ENCODE results near the gene HOXA2.

HOXA2 gene

DNA sequence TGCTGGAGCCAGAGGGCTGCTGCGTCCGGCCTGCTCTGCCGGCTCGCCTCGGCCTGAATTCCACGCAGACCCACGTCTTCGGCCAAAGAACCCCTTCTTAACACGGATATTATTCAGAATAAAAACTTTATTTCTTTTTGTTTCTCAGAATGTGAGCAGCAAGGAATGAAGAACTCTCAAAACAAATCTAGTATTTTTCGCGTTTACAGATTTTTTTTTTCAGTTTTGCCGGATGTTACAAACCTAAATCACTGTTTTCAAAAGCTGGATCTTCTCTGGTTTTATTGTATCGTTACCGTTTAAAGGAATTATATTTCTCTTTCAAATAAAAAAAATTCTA, 4.4 kb upstream of the HOXA2 start:
- no peaks in the 10 kb centered on the region for H3K9me2 ChIP-seq (replicated peaks; ENCODE audit: insufficient read depth, low read length)
- H3K9ac ChIP-seq (ENCODE audit: low read length) = no peak overlapping the region
- no peaks in the 10 kb centered on the region for H3K27me3 ChIP-seq (ENCODE audit: low read length)
- H3K36me3 ChIP-seq (ENCODE audit: low read length) = no peaks in the 10 kb centered on the region
- no peaks in the 10 kb centered on the region for H3K9me3 ChIP-seq (ENCODE audit: insufficient read depth, low read length)
- H3K79me2 ChIP-seq (ENCODE audit: insufficient read depth, low read length) = no peaks in the 10 kb centered on the region
- no peak overlapping the region for H3K4me3 ChIP-seq (ENCODE audit: insufficient read depth, low read length, poor library complexity, severe bottlenecking)
- no peak overlapping the region for H2AFZ ChIP-seq (ENCODE audit: low read depth, low read length, severe bottlenecking)
- TF ChIP-seq, protein P1, sequence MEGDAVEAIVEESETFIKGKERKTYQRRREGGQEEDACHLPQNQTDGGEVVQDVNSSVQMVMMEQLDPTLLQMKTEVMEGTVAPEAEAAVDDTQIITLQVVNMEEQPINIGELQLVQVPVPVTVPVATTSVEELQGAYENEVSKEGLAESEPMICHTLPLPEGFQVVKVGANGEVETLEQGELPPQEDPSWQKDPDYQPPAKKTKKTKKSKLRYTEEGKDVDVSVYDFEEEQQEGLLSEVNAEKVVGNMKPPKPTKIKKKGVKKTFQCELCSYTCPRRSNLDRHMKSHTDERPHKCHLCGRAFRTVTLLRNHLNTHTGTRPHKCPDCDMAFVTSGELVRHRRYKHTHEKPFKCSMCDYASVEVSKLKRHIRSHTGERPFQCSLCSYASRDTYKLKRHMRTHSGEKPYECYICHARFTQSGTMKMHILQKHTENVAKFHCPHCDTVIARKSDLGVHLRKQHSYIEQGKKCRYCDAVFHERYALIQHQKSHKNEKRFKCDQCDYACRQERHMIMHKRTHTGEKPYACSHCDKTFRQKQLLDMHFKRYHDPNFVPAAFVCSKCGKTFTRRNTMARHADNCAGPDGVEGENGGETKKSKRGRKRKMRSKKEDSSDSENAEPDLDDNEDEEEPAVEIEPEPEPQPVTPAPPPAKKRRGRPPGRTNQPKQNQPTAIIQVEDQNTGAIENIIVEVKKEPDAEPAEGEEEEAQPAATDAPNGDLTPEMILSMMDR (IDR thresholded peaks at IDR 0.05; ENCODE audit: insufficient read depth, low read length, poor library complexity, severe bottlenecking) = no peak
- no peak for TF ChIP-seq EZH2phosphoT487 (conservative IDR thresholded peaks at IDR 0.05; ENCODE audit: low read length)
- H3K27ac ChIP-seq (ENCODE audit: low read depth, low read length) = no peak overlapping the region
- no peak overlapping the region for H3K4me2 ChIP-seq (ENCODE audit: low read depth, low read length, poor library complexity, severe bottlenecking)
- H4K20me1 ChIP-seq (ENCODE audit: low read depth, low read length) = no peaks in the 10 kb centered on the region
- no peaks in the 10 kb centered on the region for H3F3A ChIP-seq (ENCODE audit: insufficient read depth)

DNA sequence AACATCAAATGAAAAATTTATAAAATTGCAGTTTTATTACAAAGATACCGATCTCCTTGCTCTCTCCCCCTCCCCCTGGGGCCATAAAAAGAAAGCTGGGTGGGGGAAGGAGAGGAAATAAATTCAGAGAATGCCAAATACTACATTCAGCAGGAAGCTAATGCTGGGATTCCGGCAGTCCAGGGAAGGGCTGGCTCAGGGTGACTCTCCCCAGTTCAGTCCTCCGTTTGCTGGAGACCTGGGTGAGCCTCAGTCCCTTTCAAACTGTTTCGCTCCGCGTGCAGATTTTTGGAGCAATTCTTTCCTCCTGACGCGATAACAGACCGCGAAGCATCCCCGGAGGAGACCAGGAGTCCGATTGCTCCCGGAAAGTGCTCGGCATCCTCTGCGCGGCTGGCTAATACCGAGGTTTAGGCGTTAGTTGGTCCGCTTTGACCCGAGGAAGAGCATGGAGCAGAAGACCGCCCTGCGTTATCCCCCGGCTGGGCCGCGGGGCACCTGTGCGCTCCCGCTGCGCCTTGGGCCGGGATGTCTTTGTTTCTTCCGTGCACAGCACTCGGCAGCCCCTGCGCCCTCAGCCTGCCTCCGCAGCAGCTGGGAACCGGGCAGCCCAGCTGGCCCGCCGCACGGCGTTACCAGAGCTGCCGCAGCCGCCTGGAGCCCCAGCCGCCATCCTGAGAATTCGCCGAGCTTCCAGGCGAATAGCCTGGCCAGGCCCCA, 3.9 kb upstream of the HOXA2 start:
- no peak overlapping the region for H3K4me3 ChIP-seq (ENCODE audit: insufficient read depth, low read length, poor library complexity, severe bottlenecking)
- H2AFZ ChIP-seq (ENCODE audit: low read depth, low read length, severe bottlenecking) = no peak overlapping the region
- TF ChIP-seq, protein P1 (IDR thresholded peaks at IDR 0.05; ENCODE audit: insufficient read depth, low read length, poor library complexity, severe bottlenecking) = no peak
- TF ChIP-seq EZH2phosphoT487 (conservative IDR thresholded peaks at IDR 0.05; ENCODE audit: low read length) = no peak
- H3K27me3 ChIP-seq (ENCODE audit: low read length) = no peaks in the 10 kb centered on the region
- H3K79me2 ChIP-seq (ENCODE audit: insufficient read depth, low read length) = no peaks in the 10 kb centered on the region
- H3F3A ChIP-seq (ENCODE audit: insufficient read depth) = no peaks in the 10 kb centered on the region
- no peak overlapping the region for H3K27ac ChIP-seq (ENCODE audit: low read depth, low read length)
- no peaks in the 10 kb centered on the region for H3K9me2 ChIP-seq (replicated peaks; ENCODE audit: insufficient read depth, low read length)
- no peak overlapping the region for H3K9ac ChIP-seq (ENCODE audit: low read length)
- no peaks in the 10 kb centered on the region for H4K20me1 ChIP-seq (ENCODE audit: low read depth, low read length)
- H3K9me3 ChIP-seq (ENCODE audit: insufficient read depth, low read length) = no peaks in the 10 kb centered on the region
- H3K36me3 ChIP-seq (ENCODE audit: low read length) = no peaks in the 10 kb centered on the region
- no peak overlapping the region for H3K4me2 ChIP-seq (ENCODE audit: low read depth, low read length, poor library complexity, severe bottlenecking)

DNA sequence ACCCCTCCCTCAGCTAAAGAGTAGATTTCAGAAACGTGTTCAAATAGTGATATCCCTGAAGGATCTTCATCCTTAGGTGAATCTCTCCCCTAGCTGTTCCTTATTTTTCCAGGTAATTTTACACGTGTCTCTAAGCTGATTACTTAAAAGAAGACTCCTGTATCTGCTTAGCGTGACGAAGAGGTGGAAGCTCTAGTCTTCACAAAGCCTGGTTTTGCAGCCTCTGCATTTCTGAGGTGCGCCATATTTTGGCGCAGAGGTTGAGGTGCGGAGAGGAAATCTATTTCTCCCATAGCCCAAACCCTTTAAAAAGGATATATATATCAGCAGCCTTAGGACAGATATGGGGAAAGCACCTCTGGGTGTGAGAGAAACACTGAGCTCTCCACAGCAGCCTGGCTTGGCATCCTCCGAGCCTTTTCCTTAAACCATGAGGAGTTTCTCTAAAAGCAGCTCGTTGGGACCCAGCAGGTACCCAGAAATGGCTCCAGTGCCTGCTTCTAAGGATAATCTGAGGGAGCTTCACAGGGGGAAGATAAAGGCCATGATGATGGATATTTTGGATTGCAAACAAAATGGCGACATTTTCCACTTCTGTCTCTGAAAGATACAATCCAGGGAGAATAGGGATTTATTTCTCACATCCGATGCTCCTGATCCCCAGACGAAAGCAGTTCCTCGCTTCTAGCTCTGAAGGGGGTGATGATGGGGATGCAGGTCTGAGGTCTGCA, 3.0 kb upstream of the HOXA2 start:
- H2AFZ ChIP-seq (ENCODE audit: low read depth, low read length, severe bottlenecking) = no peak overlapping the region
- no peaks in the 10 kb centered on the region for H3K9me3 ChIP-seq (ENCODE audit: insufficient read depth, low read length)
- H3K79me2 ChIP-seq (ENCODE audit: insufficient read depth, low read length) = no peaks in the 10 kb centered on the region
- no peaks in the 10 kb centered on the region for H3K9me2 ChIP-seq (replicated peaks; ENCODE audit: insufficient read depth, low read length)
- no peak overlapping the region for H3K9ac ChIP-seq (ENCODE audit: low read length)
- no peaks in the 10 kb centered on the region for H4K20me1 ChIP-seq (ENCODE audit: low read depth, low read length)
- no peaks in the 10 kb centered on the region; the same call in 1 of the 2 replicates for H3F3A ChIP-seq (ENCODE audit: insufficient read depth)
- H3K36me3 ChIP-seq (ENCODE audit: low read length) = no peaks in the 10 kb centered on the region
- TF ChIP-seq, protein P1 (IDR thresholded peaks at IDR 0.05; ENCODE audit: insufficient read depth, low read length, poor library complexity, severe bottlenecking) = no peak
- no peak overlapping the region for H3K4me3 ChIP-seq (ENCODE audit: insufficient read depth, low read length, poor library complexity, severe bottlenecking)
- no peaks in the 10 kb centered on the region for H3K27me3 ChIP-seq (ENCODE audit: low read length)
- H3K4me2 ChIP-seq (ENCODE audit: low read depth, low read length, poor library complexity, severe bottlenecking) = no peak overlapping the region
- no peak overlapping the region for H3K27ac ChIP-seq (ENCODE audit: low read depth, low read length)

Data from SU-DHL-6 (cell line).